HepG2 (cell line): ENCODE measurements around the gene SPDYE16. TPM values are rescaled to one million over a fixed set of nuclear protein-coding genes. Genes with fewer than 3 reads are reported as not detected.
"Not testable (repeated sequence)": the region's sequence is repeated elsewhere in the genome, so short reads cannot be mapped to it uniquely, and the experiment has no call there.

Experiments
- ATAC-seq: fragments of 200-7000 bp; cut with Tn5 transposase; 3 replicates; pipeline ENCODE4 v1.9.1; 2020; ENCODE audit warnings: mild to moderate bottlenecking, moderate library complexity
- BruUV-seq: library from RNA; stranded (reverse); fragments of 400-500 nt; replicated peaks from 2 replicates; lab custom pipeline; 2021; lab: Mats Ljungman, UMichigan
- CTCF ChIA-PET: fragments of 300-600 bp; formaldehyde crosslinking; extraction: SDS; loops from one replicate; lab custom pipeline; 2021; ENCODE audit warnings: low total read pairs, inconsistent platforms, low intra/inter-chr PET ratio; lab: Yijun Ruan, JAX
- POLR2A ChIA-PET: fragments of 350-600 bp; sonication (Branson Sonifier 250); formaldehyde crosslinking; loops from one replicate; lab custom pipeline; 2020; ENCODE audit warnings: antibody characterized with exemption, inconsistent platforms; lab: Yijun Ruan, JAX
- DNase-seq: peaks from one replicate; pipeline ENCODE4 v3.0.0-alpha.2; 2015; ENCODE audit warnings: low spot score
- FAIRE-seq: peaks from 3 replicates; lab custom pipeline; 2011; peaks lifted over from hg19 to GRCh38; lab: Jason Lieb, UNC
- H2AFZ ChIP-seq: one replicate; pipeline ENCODE4 v1.6.1; 2011; ENCODE audit warnings: low read length, inconsistent platforms
- H3K27ac ChIP-seq: fragments of 300-600 bp; 3 replicates; pipeline ENCODE4 v1.8.0; 2011; ENCODE audit warnings: mixed run types, mild to moderate bottlenecking, mixed read lengths, low read length, inconsistent platforms; ENCODE audit not compliant: insufficient read depth; ENCODE audit errors: extremely low read length
- H3K27me3 ChIP-seq, 2 experiments: fragments of 200-600 bp in 1 of 2; 2 replicates in 1 of 2; 3 replicates in 1 of 2; pipeline versions ENCODE4 v1.6.0 to v1.8.0; 2011; ENCODE audit warnings: low read length in 2 of 2, mild to moderate bottlenecking in 2 of 2, moderate library complexity in 2 of 2, inconsistent platforms in 1 of 2; ENCODE audit not compliant: insufficient read depth in 2 of 2, control insufficient read depth in 1 of 2
- H3K36me3 ChIP-seq, 2 experiments: fragments of 200-600 bp in 1 of 2; replicated peaks in 1 of 2; 2 replicates in 1 of 2; 3 replicates in 1 of 2; pipeline versions ENCODE4 v1.5.1 to v1.8.0; 2011; ENCODE audit warnings: low read length in 2 of 2, inconsistent platforms in 1 of 2; ENCODE audit not compliant: insufficient read depth in 2 of 2, control insufficient read depth in 1 of 2
- H3K4me1 ChIP-seq: 2 replicates; pipeline ENCODE4 v1.5.1; 2012; ENCODE audit warnings: low read length, inconsistent platforms; ENCODE audit not compliant: insufficient read depth
- H3K4me2 ChIP-seq: 2 replicates; pipeline ENCODE4 v1.6.0; 2011; ENCODE audit warnings: low read depth, low read length, inconsistent platforms
- H3K4me3 ChIP-seq, 3 experiments: fragments of 200-600 bp in 1 of 3; sonication (generic), shearing (Covaris generic) in 1 of 3; replicated peaks in 1 of 3; 2 replicates each; pipeline ENCODE4 v1.5.1; 2011 to 2016; ENCODE audit warnings: low read length in 3 of 3, inconsistent platforms in 2 of 3, low read depth in 2 of 3, mild to moderate bottlenecking in 2 of 3, control low read depth in 1 of 3, mixed read lengths in 1 of 3; ENCODE audit not compliant: insufficient read depth in 1 of 3
- H3K79me2 ChIP-seq: one replicate; pipeline ENCODE4 v1.6.1; 2011; ENCODE audit warnings: low read length, inconsistent platforms; ENCODE audit not compliant: insufficient read depth
- H3K9ac ChIP-seq: 2 replicates; pipeline ENCODE4 v1.6.0; 2011; ENCODE audit warnings: mild to moderate bottlenecking, low read depth, low read length, inconsistent platforms; ENCODE audit not compliant: insufficient read depth
- H3K9me3 ChIP-seq: 2 replicates; pipeline ENCODE4 v1.5.1; 2012; ENCODE audit warnings: mild to moderate bottlenecking, low read length
- H4K20me1 ChIP-seq: 2 replicates; pipeline ENCODE4 v1.6.0; 2011; ENCODE audit warnings: inconsistent platforms, mild to moderate bottlenecking, low read length, moderate library complexity; ENCODE audit not compliant: insufficient read depth
- FOXP1 ChIP-seq, 2 experiments: fragments of 450-650 bp in 1 of 2; IDR thresholded peaks; 2 replicates each; pipeline ENCODE4 v1.6.1; 2017 to 2018; ENCODE audit warnings: antibody characterized with exemption in 1 of 2
- PATZ1 ChIP-seq: sonication (generic); formaldehyde crosslinking; IDR thresholded peaks from 2 replicates; pipeline ENCODE4 v1.4.0; 2020; ENCODE audit warnings: missing genetic modification reagents
- SAP130 ChIP-seq: IDR thresholded peaks from 2 replicates; pipeline ENCODE4 v1.6.1; 2016; ENCODE audit warnings: low read depth
- SOX13 ChIP-seq, 3 experiments: fragments of 450-650 bp in 1 of 3; sonication (generic) in 1 of 3; formaldehyde crosslinking in 1 of 3; IDR thresholded peaks in 2 of 3; conservative IDR thresholded peaks in 1 of 3; 2 replicates each; pipeline versions ENCODE4 v1.5.0 to v1.6.1; 2016 to 2020; ENCODE audit warnings: antibody characterized with exemption in 1 of 3, mild to moderate bottlenecking in 1 of 3, missing compliant biosample characterization in 1 of 3, missing genetic modification reagents in 1 of 3, moderate library complexity in 1 of 3
- SOX5 ChIP-seq: IDR thresholded peaks from 2 replicates; pipeline ENCODE4 v1.6.1; 2016; ENCODE audit warnings: borderline replicate concordance
- SOX6 ChIP-seq, 2 experiments: fragments of 450-650 bp in 1 of 2; sonication (generic) in 1 of 2; formaldehyde crosslinking in 1 of 2; IDR thresholded peaks; 2 replicates each; pipeline versions ENCODE4 v1.4.0 to v1.6.1; 2017 to 2020; ENCODE audit warnings: antibody characterized with exemption in 1 of 2, mild to moderate bottlenecking in 1 of 2, missing genetic modification reagents in 1 of 2
- SP5 ChIP-seq: IDR thresholded peaks from 2 replicates; pipeline ENCODE4 v1.6.1; 2016; ENCODE audit warnings: low read depth, borderline replicate concordance
- TCF7 ChIP-seq: sonication (generic); IDR thresholded peaks from 2 replicates; pipeline ENCODE4 v1.6.1; 2016; ENCODE audit warnings: antibody characterized with exemption, low read depth
- ZNF281 ChIP-seq: sonication (generic); formaldehyde crosslinking; IDR thresholded peaks from 2 replicates; pipeline ENCODE4 v1.4.0; 2020; ENCODE audit warnings: missing genetic modification reagents, borderline replicate concordance
- WGBS: methylation state at CpG from one replicate; pipeline ENCODE4 v1.1.6; 2017; ENCODE audit warnings: low lambda C conversion rate; 5-methylcytosine and 5-hydroxymethylcytosine counted together
- in situ Hi-C: cut with HindIII; loops from 2 replicates; pipeline ENCODE4 v1.10.0; 2017; ENCODE audit warnings: low pct_unique_long_range_greater_than_20kb; ENCODE audit not compliant: extremely low pct_ligation_motif_present
- intact Hi-C: fragments of 100-400 bp; cut with micrococcal nuclease; formaldehyde crosslinking; loops from one replicate; pipeline ENCODE4 v1.10.0; 2022; ENCODE audit not compliant: unreplicated experiment
- polyA plus RNA-seq, 8 experiments: library from polyadenylated mRNA; depleted of rRNA in 3 of 8; stranded (reverse) in 7 of 8; unstranded in 1 of 8; fragments of >200 nt; fragmentation: Illumina TruSeq in 4 of 8; extraction: Trizol in 4 of 8; gene quantifications; 2 replicates each; pipeline versions ENCODE4 v1.2.1 to v1.2.3, GENCODE V29; 2011 to 2016; ENCODE audit warnings: low read depth in 4 of 8, missing spikeins in 1 of 8, mixed read lengths in 1 of 8; ENCODE audit not compliant: insufficient read depth in 1 of 8
- total RNA-seq, 5 experiments: library from RNA; depleted of rRNA; stranded (reverse); fragments of >200 nt; fragmentation: Illumina TruSeq; extraction: Trizol; gene quantifications; 2 replicates each; pipeline ENCODE4 v1.2.3, GENCODE V29; 2016; ENCODE audit warnings: low read depth in 1 of 5

SPDYE16 gene
- total and polyA plus RNA-seq, 2 of the 13 experiments (the other 11 are each of a cell fraction or from before 2014, with no cell fraction given), result 0.11 TPM; not detected in 1

- DNase-seq; CTCF ChIA-PET; H3K27me3 ChIP-seq; H3K9me3 ChIP-seq; intact Hi-C loops; POLR2A ChIA-PET; in situ Hi-C loops; H3K4me3 ChIP-seq; H3K9ac ChIP-seq; H3K27ac ChIP-seq; BruUV-seq; H4K20me1 ChIP-seq; H3K36me3 ChIP-seq; H2AFZ ChIP-seq; H3K4me2 ChIP-seq; TF ChIP-seq SOX13, SOX6, FOXP1 (IDR thresholded peaks at IDR 0.05): not testable (repeated sequence)
- Histone ChIP-seq H3K4me1 (peaks cover 16% of the 10 kb centered on the region; the same call in 1 of the 2 replicates), H3K79me2 (peaks cover 18% of the 10 kb centered on the region)
- peak; percentile 51 for FAIRE-seq
- 21% methylated on average over 4 of the region's 4 CpGs for WGBS
- TF ChIP-seq SAP130 (CRISPR knock-in tag) (peak; percentile 29; the same call in 1 of the 2 replicates), PATZ1 (CRISPR knock-in tag) (peak; percentile 44; the same call in 1 of the 2 replicates), SOX13 (CRISPR knock-in tag; conservative IDR thresholded peaks at IDR 0.05 in 1 of 2, IDR thresholded peaks at IDR 0.05 in 1 of 2) (peak in 1 of 2 experiments; percentile 56; a peak in 2 of 4 replicates), SP5 (CRISPR knock-in tag) (peak; percentile 47; the same call in 1 of the 2 replicates), TCF7 (0 out of 2 replicates have a peak, but pooled peaks have one; percentile 16), SOX6 (CRISPR knock-in tag; IDR thresholded peaks at IDR 0.05) (peak; percentile 73), ZNF281 (0 out of 2 replicates have a peak, but pooled peaks have one; percentile 27), SOX5 (peak; percentile 66), FOXP1 (CRISPR knock-in tag; IDR thresholded peaks at IDR 0.05) (peak; percentile 14; the same call in 1 of the 2 replicates)
- ATAC-seq, result peak; percentile 93
These were observed 17.1 kb upstream of the SPDYE16 start for GRCh38 chr7:76560157-76560556.
